Naive thymus-derived CD4-positive, alpha-beta T cell (primary cell): Measurements from ENCODE around the gene PLCD3. TPM values are rescaled to one million over a fixed set of nuclear protein-coding genes. Genes with fewer than 3 reads are reported as not detected.

ENCODE experiments used
- ATAC-seq: fragments of 150-1000 bp; cut with Tn5 transposase; 2 replicates; pipeline ENCODE4 v1.10.0; 2021; ENCODE audit warnings: mild to moderate bottlenecking, moderate library complexity
- CTCF ChIA-PET: fragments of 350-600 bp; sonication (Branson Sonifier 250); formaldehyde crosslinking; loops from one replicate; lab custom pipeline; 2021; ENCODE audit warnings: antibody characterized with exemption; lab: Charles Lee
- POLR2A ChIA-PET: fragments of 350-600 bp; sonication (Branson Sonifier 250); formaldehyde crosslinking; loops from one replicate; lab custom pipeline; 2021; ENCODE audit warnings: antibody characterized with exemption, inconsistent platforms; lab: Charles Lee
- DNase-seq, 9 donors: peaks; one replicate each; pipeline versions ENCODE4 v3.0.0 to v3.0.0-alpha.2; 2020 to 2022; ENCODE audit warnings: mixed read lengths in 1 of 9
- H3K27ac ChIP-seq: one replicate; pipeline ENCODE4 v1.7.0; 2013; ENCODE audit warnings: mild to moderate bottlenecking, low read depth, low read length, moderate library complexity
- H3K27me3 ChIP-seq, 2 donors: one replicate each; pipeline ENCODE4 v1.7.0; 2013; ENCODE audit warnings: low read length in 2 of 2, mild to moderate bottlenecking in 2 of 2, moderate library complexity in 2 of 2; ENCODE audit not compliant: control insufficient read depth in 2 of 2, insufficient read depth in 2 of 2
- H3K36me3 ChIP-seq, 3 experiments: 1 replicate in 2 of 3; 2 replicates in 1 of 3; pipeline ENCODE4 v1.7.0; 2013; ENCODE audit warnings: low read length in 3 of 3, mild to moderate bottlenecking in 3 of 3, moderate library complexity in 1 of 3; ENCODE audit not compliant: insufficient read depth in 3 of 3, control insufficient read depth in 2 of 3
- H3K4me1 ChIP-seq, 2 donors: one replicate each; pipeline ENCODE4 v1.7.0; 2013; ENCODE audit warnings: low read length in 2 of 2, mild to moderate bottlenecking in 2 of 2, moderate library complexity in 1 of 2; ENCODE audit not compliant: control insufficient read depth in 2 of 2, insufficient read depth in 2 of 2
- H3K4me3 ChIP-seq: 2 replicates; pipeline ENCODE4 v1.7.0; 2013; ENCODE audit warnings: mild to moderate bottlenecking, low read length
- H3K9me3 ChIP-seq, 3 experiments: 1 replicate in 2 of 3; 2 replicates in 1 of 3; pipeline ENCODE4 v1.7.0; 2013; ENCODE audit warnings: low read length in 3 of 3; ENCODE audit not compliant: control insufficient read depth in 2 of 3
- H3K27ac Mint-ChIP-seq, 9 donors: one replicate each; pipeline ENCODE4 v1.8.0; 2020 to 2022; ENCODE audit warnings: mixed read lengths in 9 of 9, mild to moderate bottlenecking in 8 of 9, moderate library complexity in 5 of 9, inconsistent platforms in 2 of 9
- H3K27me3 Mint-ChIP-seq, 5 donors: one replicate each; pipeline ENCODE4 v1.8.0; 2021 to 2022; ENCODE audit warnings: mixed read lengths in 5 of 5, mild to moderate bottlenecking in 1 of 5
- H3K36me3 Mint-ChIP-seq, 5 donors: one replicate each; pipeline ENCODE4 v1.8.0; 2020 to 2022; ENCODE audit warnings: mixed read lengths in 5 of 5, mild to moderate bottlenecking in 3 of 5, inconsistent platforms in 1 of 5
- H3K4me1 Mint-ChIP-seq, 7 donors: one replicate each; pipeline ENCODE4 v1.8.0; 2020 to 2022; ENCODE audit warnings: mixed read lengths in 7 of 7, mild to moderate bottlenecking in 3 of 7, inconsistent platforms in 1 of 7
- H3K4me3 Mint-ChIP-seq, 10 donors: one replicate each; pipeline ENCODE4 v1.8.0; 2020 to 2022; ENCODE audit warnings: mild to moderate bottlenecking in 10 of 10, mixed read lengths in 10 of 10, moderate library complexity in 6 of 10, inconsistent platforms in 2 of 10
- H3K9me3 Mint-ChIP-seq, 11 donors: one replicate each; pipeline ENCODE4 v1.8.0; 2020 to 2022; ENCODE audit warnings: mixed read lengths in 11 of 11, mild to moderate bottlenecking in 4 of 11, inconsistent platforms in 1 of 11, moderate library complexity in 1 of 11
- intact Hi-C, 2 donors: fragments of 100-400 bp; cut with micrococcal nuclease; formaldehyde crosslinking; loops; one replicate each; pipeline ENCODE4 v1.15.1; 2023
- polyA plus RNA-seq, 2 donors: library from polyadenylated mRNA; unstranded; fragments of 300-500 nt; fragmentation: Illumina TruSeq; gene quantifications; one replicate each; pipeline ENCODE4 v1.2.3, GENCODE V29; 2021
- total RNA-seq, 6 experiments: library from RNA in 5 of 6; stranded (reverse) in 5 of 6; gene quantifications; 1 replicate in 5 of 6; 2 replicates in 1 of 6; pipeline ENCODE4 v1.2.3 and lab custom pipeline; 2021 to 2026

Gene PLCD3
- total and polyA plus RNA-seq, 7 experiments from 2014 or later, result 0.21 to 5.1 (median 2.7) TPM; not detected in 1

GRCh38 chr17:45155029-45155428 lies 22.7 kb upstream of the PLCD3 start:
- intact Hi-C loops, result no loop called here
- H3K9me3 ChIP-seq, result no peaks in the 10 kb centered on the region
- Mint-ChIP-seq H3K4me1 (peaks cover 30 to 62% (median 49%) of the 10 kb centered on the region in 7 donors), H3K27me3 (no peaks in the 10 kb centered on the region), H3K36me3 (peaks cover 0 to 20% (median 6%) of the 10 kb centered on the region in 5 donors), H3K4me3 (no peak overlapping the region), H3K9me3 (no peaks in the 10 kb centered on the region), H3K27ac (peak overlapping the region in 2 of 9 donors; percentile 19 to 81)
- no peaks in the 10 kb centered on the region for H3K27me3 ChIP-seq
- DNase-seq (no peak), ATAC-seq (no peak)
- ChIA-PET CTCF (interaction anchor here (0.6 to 2.1 kb wide), 6 partner anchors 20 to 978 kb away, joined by 3 to 13 read pairs (median 4); partner anchors contain the start of gene ACBD4), POLR2A (interaction anchor here (0.8 to 1.8 kb wide), 5 partner anchors 9 to 94 kb away, joined by 3 to 8 read pairs (median 3); partner anchors contain the start of gene NMT1)
- H3K27ac ChIP-seq, result peak overlapping the region; percentile 40
- no peaks in the 10 kb centered on the region for H3K36me3 ChIP-seq
- H3K4me3 ChIP-seq, result no peak overlapping the region
- H3K4me1 ChIP-seq, result peaks cover 18 to 32% of the 10 kb centered on the region in 2 donors

- Histone ChIP-seq H3K4me3 (no peak overlapping the region), H3K27ac (peak overlapping the region; percentile 84), H3K4me1 (peaks cover 21 to 23% of the 10 kb centered on the region in 2 donors), H3K36me3 (peaks cover 0 to 6% (median 0%) of the 10 kb centered on the region in 3 experiments), H3K27me3 (no peaks in the 10 kb centered on the region), H3K9me3 (no peaks in the 10 kb centered on the region)
- ATAC-seq (no peak), DNase-seq (no peak)
- H3K27ac Mint-ChIP-seq, result peak overlapping the region; percentile 70 to 100 (median 92)
- peaks cover 0 to 7% (median 0%) of the 10 kb centered on the region in 5 donors for H3K27me3 Mint-ChIP-seq
- peaks cover 18 to 60% (median 52%) of the 10 kb centered on the region in 7 donors for H3K4me1 Mint-ChIP-seq
- peak overlapping the region; percentile 36 to 100 (median 91) for H3K4me3 Mint-ChIP-seq
- ChIA-PET POLR2A (interaction anchor here (0.6 to 10.7 kb wide), 14 partner anchors 9 to 241 kb away, joined by 3 to 516 read pairs (median 4); partner anchors contain the start of genes ACBD4, FMNL1, HEXIM2 and PLCD3), CTCF (interaction anchor here (0.5 to 6.3 kb wide), 19 partner anchors 8 to 1036 kb away, joined by 3 to 114 read pairs (median 4); partner anchors contain the start of genes ACBD4 and HEXIM2)
- intact Hi-C loops, result no loop called here
- H3K36me3 Mint-ChIP-seq, result peaks cover 0 to 15% (median 0%) of the 10 kb centered on the region in 5 donors
- H3K9me3 Mint-ChIP-seq, result peaks cover 0 to 13% (median 0%) of the 10 kb centered on the region in 11 donors
Observed at GRCh38 chr17:45150911-45151809, 18.8 kb upstream of the PLCD3 start.

- Histone ChIP-seq H3K9me3 (no peaks in the 10 kb centered on the region), H3K27me3 (no peaks in the 10 kb centered on the region), H3K36me3 (peaks cover 0 to 6% (median 0%) of the 10 kb centered on the region in 3 experiments), H3K4me3 (peak overlapping the region; percentile 93), H3K4me1 (peaks cover 21 to 27% of the 10 kb centered on the region in 2 donors), H3K27ac (peak overlapping the region; percentile 84)
- Mint-ChIP-seq H3K27ac (peak overlapping the region; percentile 92 to 100 (median 100)), H3K4me3 (peak overlapping the region; percentile 89 to 100 (median 99)), H3K9me3 (peaks cover 0 to 13% (median 0%) of the 10 kb centered on the region in 11 donors), H3K36me3 (peaks cover 0 to 15% (median 0%) of the 10 kb centered on the region in 5 donors), H3K27me3 (peaks cover 0 to 7% (median 0%) of the 10 kb centered on the region in 5 donors), H3K4me1 (peaks cover 18 to 61% (median 51%) of the 10 kb centered on the region in 7 donors)
- ChIA-PET CTCF (interaction anchor here (0.9 to 6.3 kb wide), 16 partner anchors 7 to 99 kb away, joined by 3 to 114 read pairs (median 8); partner anchors contain the start of genes ACBD4, HEXIM2 and PLCD3), POLR2A (interaction anchor here (0.7 to 10.7 kb wide), 16 partner anchors 11 to 242 kb away, joined by 3 to 516 read pairs (median 10); partner anchors contain the start of genes ACBD4, FMNL1, HEXIM2 and MAP3K14)
- intact Hi-C loops, result loop anchor here (1.0 to 10.0 kb wide), 7 partner anchors 22 to 1042 kb away; partner anchors contain the start of genes KANSL1 (in 1 of the 2), MAP3K14 (in 1 of the 2) and TMUB2 (in 1 of the 2)
- DNase-seq (peak in 6 of 9 donors; percentile 32 to 78 (median 40)), ATAC-seq (no peak)
Observed at GRCh38 chr17:45149669-45150664, 17.7 kb upstream of the PLCD3 start.

- ChIA-PET POLR2A (interaction anchor here (0.8 to 10.7 kb wide), 17 partner anchors 11 to 248 kb away, joined by 3 to 516 read pairs (median 12); partner anchors contain the start of genes ACBD4, DCAKD, FMNL1 and HEXIM2), CTCF (interaction anchor here (0.6 to 6.3 kb wide), 20 partner anchors 8 to 637 kb away, joined by 3 to 114 read pairs (median 6); partner anchors contain the start of genes ACBD4, HEXIM2 and PLCD3)
- peak overlapping the region; percentile 89 to 100 (median 99) for H3K4me3 Mint-ChIP-seq
- H3K36me3 Mint-ChIP-seq, result peaks cover 0 to 15% (median 0%) of the 10 kb centered on the region in 5 donors
- Histone ChIP-seq H3K27ac (peak overlapping the region; percentile 84), H3K27me3 (no peaks in the 10 kb centered on the region), H3K4me1 (peaks cover 21 to 31% of the 10 kb centered on the region in 2 donors), H3K4me3 (peak overlapping the region; percentile 93), H3K36me3 (peaks cover 0 to 6% (median 0%) of the 10 kb centered on the region in 3 experiments), H3K9me3 (no peaks in the 10 kb centered on the region)
- H3K27me3 Mint-ChIP-seq, result peaks cover 0 to 7% (median 0%) of the 10 kb centered on the region in 5 donors
- DNase-seq (peak; percentile 61 to 80 (median 65)), ATAC-seq (peak; percentile 22)
- peaks cover 18 to 63% (median 51%) of the 10 kb centered on the region in 7 donors for H3K4me1 Mint-ChIP-seq
- intact Hi-C loops, result loop anchor here (1.0 to 10.0 kb wide), 7 partner anchors 23 to 1043 kb away; partner anchors contain the start of genes KANSL1 (in 1 of the 2), MAP3K14 (in 1 of the 2) and TMUB2 (in 1 of the 2)
- peak overlapping the region; percentile 99 to 100 (median 100) for H3K27ac Mint-ChIP-seq
- H3K9me3 Mint-ChIP-seq, result peaks cover 0 to 13% (median 0%) of the 10 kb centered on the region in 11 donors
Observed at GRCh38 chr17:45149037-45149668, 16.8 kb upstream of the PLCD3 start.
